ENCODE data around the gene STOX1. TPM values are rescaled to one million over a fixed set of nuclear protein-coding genes. Genes with fewer than 3 reads are reported as not detected.

STOX1 gene
- total and polyA plus RNA-seq, 2 of the 13 experiments (the other 11 are each of a cell fraction or from before 2014, with no cell fraction given) = 2.5 to 6.0 TPM

DNA sequence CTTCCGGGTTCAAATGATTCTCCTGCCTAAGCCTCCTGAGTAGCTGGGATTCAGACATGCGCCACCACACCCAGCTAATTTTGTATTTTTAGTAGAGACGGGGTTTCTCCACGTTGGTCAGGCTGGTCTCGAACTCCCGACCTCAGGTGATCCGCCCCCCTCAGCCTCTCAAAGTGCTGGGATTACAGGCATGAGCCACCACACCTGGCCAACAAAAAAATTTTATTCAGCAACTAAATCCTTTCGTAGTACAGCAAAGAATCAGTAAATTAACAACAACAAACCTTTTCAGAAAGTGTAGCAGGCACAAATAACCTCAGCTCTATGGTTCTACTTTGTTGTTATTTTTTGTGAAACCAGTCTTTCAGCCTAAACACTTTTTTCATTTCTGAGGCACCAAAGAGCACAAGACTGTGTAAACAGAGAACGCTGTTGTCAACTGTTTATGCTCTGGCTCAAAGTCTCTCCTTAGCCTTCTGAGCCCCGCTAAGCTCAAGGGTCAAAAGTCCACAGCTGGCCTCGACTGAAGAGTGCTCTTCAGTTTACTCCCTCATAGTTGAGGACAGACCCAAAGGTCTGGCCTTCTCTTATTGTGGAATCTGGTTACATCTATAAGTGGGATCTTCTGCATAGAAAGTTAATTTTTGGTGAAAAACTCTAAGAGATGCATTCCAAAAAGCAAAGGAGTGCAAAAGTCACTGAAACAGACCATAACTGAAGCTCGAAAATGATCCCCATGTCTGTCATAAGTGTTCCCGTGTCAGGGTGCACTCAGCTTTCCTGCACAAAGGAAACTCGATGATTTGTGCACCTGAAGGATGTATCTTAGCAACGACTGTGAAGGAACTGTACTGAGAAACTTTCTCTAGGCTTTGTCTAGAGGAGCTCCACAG, 49.2 kb downstream of the STOX1 start (continued):
- TF ChIP-seq SOX13 (IDR thresholded peaks at IDR 0.05) = peak; percentile 81
- TF ChIP-seq SOX13 (CRISPR knock-in tag; conservative IDR thresholded peaks at IDR 0.05 in 1 of 2, IDR thresholded peaks at IDR 0.05 in 1 of 2) = peak in 1 of 2 experiments; percentile 91; a peak in 2 of 4 replicates
- no peak for TF ChIP-seq FOSL1 (CRISPR knock-in tag; IDR thresholded peaks at IDR 0.05; ENCODE audit: borderline replicate concordance)
- TF ChIP-seq RXRA (CRISPR knock-in tag; IDR thresholded peaks at IDR 0.05) = peak; percentile 59; the same call in 1 of the 2 replicates
- TF ChIP-seq REPIN1 (CRISPR knock-in tag; IDR thresholded peaks at IDR 0.05; ENCODE audit: borderline replicate concordance, low read depth) = peak; percentile 79; the same call in 1 of the 2 replicates
- no peak for TF ChIP-seq ZC3H4 (CRISPR knock-in tag; IDR thresholded peaks at IDR 0.05; ENCODE audit: borderline replicate concordance)
- no peak for TF ChIP-seq HNRNPUL1 (IDR thresholded peaks at IDR 0.05; ENCODE audit: low read depth, low read length)
- TF ChIP-seq TP53 (CRISPR knock-in tag; conservative IDR thresholded peaks at IDR 0.05) = no peak
- TF ChIP-seq TAF1 (CRISPR knock-in tag; IDR thresholded peaks at IDR 0.05) = no peak; the same call in 1 of the 2 replicates
- TF ChIP-seq, protein P1, sequence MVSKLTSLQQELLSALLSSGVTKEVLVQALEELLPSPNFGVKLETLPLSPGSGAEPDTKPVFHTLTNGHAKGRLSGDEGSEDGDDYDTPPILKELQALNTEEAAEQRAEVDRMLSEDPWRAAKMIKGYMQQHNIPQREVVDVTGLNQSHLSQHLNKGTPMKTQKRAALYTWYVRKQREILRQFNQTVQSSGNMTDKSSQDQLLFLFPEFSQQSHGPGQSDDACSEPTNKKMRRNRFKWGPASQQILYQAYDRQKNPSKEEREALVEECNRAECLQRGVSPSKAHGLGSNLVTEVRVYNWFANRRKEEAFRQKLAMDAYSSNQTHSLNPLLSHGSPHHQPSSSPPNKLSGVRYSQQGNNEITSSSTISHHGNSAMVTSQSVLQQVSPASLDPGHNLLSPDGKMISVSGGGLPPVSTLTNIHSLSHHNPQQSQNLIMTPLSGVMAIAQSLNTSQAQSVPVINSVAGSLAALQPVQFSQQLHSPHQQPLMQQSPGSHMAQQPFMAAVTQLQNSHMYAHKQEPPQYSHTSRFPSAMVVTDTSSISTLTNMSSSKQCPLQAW (CRISPR knock-in tag; IDR thresholded peaks at IDR 0.05) = peak; percentile 43; the same call in 1 of the 2 replicates
- TF ChIP-seq, protein P2, sequence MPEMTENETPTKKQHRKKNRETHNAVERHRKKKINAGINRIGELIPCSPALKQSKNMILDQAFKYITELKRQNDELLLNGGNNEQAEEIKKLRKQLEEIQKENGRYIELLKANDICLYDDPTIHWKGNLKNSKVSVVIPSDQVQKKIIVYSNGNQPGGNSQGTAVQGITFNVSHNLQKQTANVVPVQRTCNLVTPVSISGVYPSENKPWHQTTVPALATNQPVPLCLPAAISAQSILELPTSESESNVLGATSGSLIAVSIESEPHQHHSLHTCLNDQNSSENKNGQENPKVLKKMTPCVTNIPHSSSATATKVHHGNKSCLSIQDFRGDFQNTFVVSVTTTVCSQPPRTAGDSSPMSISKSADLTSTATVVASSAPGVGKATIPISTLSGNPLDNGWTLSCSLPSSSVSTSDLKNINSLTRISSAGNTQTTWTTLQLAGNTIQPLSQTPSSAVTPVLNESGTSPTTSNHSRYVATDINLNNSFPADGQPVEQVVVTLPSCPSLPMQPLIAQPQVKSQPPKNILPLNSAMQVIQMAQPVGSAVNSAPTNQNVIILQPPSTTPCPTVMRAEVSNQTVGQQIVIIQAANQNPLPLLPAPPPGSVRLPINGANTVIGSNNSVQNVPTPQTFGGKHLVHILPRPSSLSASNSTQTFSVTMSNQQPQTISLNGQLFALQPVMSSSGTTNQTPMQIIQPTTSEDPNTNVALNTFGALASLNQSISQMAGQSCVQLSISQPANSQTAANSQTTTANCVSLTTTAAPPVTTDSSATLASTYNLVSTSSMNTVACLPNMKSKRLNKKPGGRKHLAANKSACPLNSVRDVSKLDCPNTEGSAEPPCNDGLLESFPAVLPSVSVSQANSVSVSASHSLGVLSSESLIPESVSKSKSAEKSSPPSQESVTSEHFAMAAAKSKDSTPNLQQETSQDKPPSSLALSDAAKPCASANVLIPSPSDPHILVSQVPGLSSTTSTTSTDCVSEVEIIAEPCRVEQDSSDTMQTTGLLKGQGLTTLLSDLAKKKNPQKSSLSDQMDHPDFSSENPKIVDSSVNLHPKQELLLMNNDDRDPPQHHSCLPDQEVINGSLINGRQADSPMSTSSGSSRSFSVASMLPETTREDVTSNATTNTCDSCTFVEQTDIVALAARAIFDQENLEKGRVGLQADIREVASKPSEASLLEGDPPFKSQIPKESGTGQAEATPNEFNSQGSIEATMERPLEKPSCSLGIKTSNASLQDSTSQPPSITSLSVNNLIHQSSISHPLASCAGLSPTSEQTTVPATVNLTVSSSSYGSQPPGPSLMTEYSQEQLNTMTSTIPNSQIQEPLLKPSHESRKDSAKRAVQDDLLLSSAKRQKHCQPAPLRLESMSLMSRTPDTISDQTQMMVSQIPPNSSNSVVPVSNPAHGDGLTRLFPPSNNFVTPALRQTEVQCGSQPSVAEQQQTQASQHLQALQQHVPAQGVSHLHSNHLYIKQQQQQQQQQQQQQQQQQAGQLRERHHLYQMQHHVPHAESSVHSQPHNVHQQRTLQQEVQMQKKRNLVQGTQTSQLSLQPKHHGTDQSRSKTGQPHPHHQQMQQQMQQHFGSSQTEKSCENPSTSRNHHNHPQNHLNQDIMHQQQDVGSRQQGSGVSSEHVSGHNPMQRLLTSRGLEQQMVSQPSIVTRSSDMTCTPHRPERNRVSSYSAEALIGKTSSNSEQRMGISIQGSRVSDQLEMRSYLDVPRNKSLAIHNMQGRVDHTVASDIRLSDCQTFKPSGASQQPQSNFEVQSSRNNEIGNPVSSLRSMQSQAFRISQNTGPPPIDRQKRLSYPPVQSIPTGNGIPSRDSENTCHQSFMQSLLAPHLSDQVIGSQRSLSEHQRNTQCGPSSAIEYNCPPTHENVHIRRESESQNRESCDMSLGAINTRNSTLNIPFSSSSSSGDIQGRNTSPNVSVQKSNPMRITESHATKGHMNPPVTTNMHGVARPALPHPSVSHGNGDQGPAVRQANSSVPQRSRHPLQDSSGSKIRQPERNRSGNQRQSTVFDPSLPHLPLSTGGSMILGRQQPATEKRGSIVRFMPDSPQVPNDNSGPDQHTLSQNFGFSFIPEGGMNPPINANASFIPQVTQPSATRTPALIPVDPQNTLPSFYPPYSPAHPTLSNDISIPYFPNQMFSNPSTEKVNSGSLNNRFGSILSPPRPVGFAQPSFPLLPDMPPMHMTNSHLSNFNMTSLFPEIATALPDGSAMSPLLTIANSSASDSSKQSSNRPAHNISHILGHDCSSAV (CRISPR knock-in tag; IDR thresholded peaks at IDR 0.05; ENCODE audit: borderline replicate concordance) = no peak
- no peak for TF ChIP-seq SOX6 (IDR thresholded peaks at IDR 0.05)
- TF ChIP-seq SOX6 (CRISPR knock-in tag; IDR thresholded peaks at IDR 0.05) = peak; percentile 90
- TF ChIP-seq ADNP (CRISPR knock-in tag; IDR thresholded peaks at IDR 0.05) = peak; percentile 82
- TF ChIP-seq MIER2 (CRISPR knock-in tag; IDR thresholded peaks at IDR 0.05) = peak; percentile 38; the same call in 1 of the 2 replicates
- TF ChIP-seq NFYB (CRISPR knock-in tag; IDR thresholded peaks at IDR 0.05) = no peak
- TF ChIP-seq, protein P3, sequence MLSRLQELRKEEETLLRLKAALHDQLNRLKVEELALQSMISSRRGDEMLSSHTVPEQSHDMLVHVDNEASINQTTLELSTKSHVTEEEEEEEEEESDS (CRISPR knock-in tag; IDR thresholded peaks at IDR 0.05; ENCODE audit: borderline replicate concordance) = no peak
- 0 out of 2 replicates have a peak, but pooled peaks have one; percentile 60 for TF ChIP-seq DMAP1 (CRISPR knock-in tag; IDR thresholded peaks at IDR 0.05)
